Lower leg skin (tissue), 3 donors: ENCODE measurements around the gene PRDX5.

ENCODE experiments used
- CTCF ChIP-seq, 3 donors: fragments of 450-650 bp; IDR thresholded peaks; one replicate each; pipeline ENCODE4 v1.5.1; 2016; ENCODE audit warnings: antibody characterized with exemption in 3 of 3, mild to moderate bottlenecking in 3 of 3, moderate library complexity in 2 of 3
- POLR2A ChIP-seq, 2 donors: fragments of 450-650 bp; IDR thresholded peaks; one replicate each; pipeline ENCODE4 v1.6.1; 2016 to 2017; ENCODE audit warnings: antibody characterized with exemption in 2 of 2, mild to moderate bottlenecking in 1 of 2, moderate library complexity in 1 of 2

- TF ChIP-seq CTCF (IDR thresholded peaks at IDR 0.05) (no peak), POLR2A (IDR thresholded peaks at IDR 0.05) (no peak)
Observed at GRCh38 chr11:64290352-64291261, 27.3 kb upstream of the PRDX5 start.
